HepG2 (cell line): ENCODE results near the gene KRTAP10-11. TPM values are rescaled to one million over a fixed set of nuclear protein-coding genes. Genes with fewer than 3 reads are reported as not detected.

Experiments used
- ATAC-seq: fragments of 200-7000 bp; cut with Tn5 transposase; 3 replicates; pipeline ENCODE4 v1.9.1; 2020; ENCODE audit warnings: mild to moderate bottlenecking, moderate library complexity
- BruUV-seq: library from RNA; stranded (reverse); fragments of 400-500 nt; replicated peaks from 2 replicates; lab custom pipeline; 2021; lab: Mats Ljungman, UMichigan
- CTCF ChIA-PET: fragments of 300-600 bp; formaldehyde crosslinking; extraction: SDS; loops from one replicate; lab custom pipeline; 2021; ENCODE audit warnings: low total read pairs, inconsistent platforms, low intra/inter-chr PET ratio; lab: Yijun Ruan, JAX
- POLR2A ChIA-PET: fragments of 350-600 bp; sonication (Branson Sonifier 250); formaldehyde crosslinking; loops from one replicate; lab custom pipeline; 2020; ENCODE audit warnings: antibody characterized with exemption, inconsistent platforms; lab: Yijun Ruan, JAX
- DNase-seq: peaks from one replicate; pipeline ENCODE4 v3.0.0-alpha.2; 2015; ENCODE audit warnings: low spot score
- FAIRE-seq: peaks from 3 replicates; lab custom pipeline; 2011; peaks lifted over from hg19 to GRCh38; lab: Jason Lieb, UNC
- H2AFZ ChIP-seq: one replicate; pipeline ENCODE4 v1.6.1; 2011; ENCODE audit warnings: low read length, inconsistent platforms
- H3K27ac ChIP-seq: fragments of 300-600 bp; 3 replicates; pipeline ENCODE4 v1.8.0; 2011; ENCODE audit warnings: mixed run types, mild to moderate bottlenecking, mixed read lengths, low read length, inconsistent platforms; ENCODE audit not compliant: insufficient read depth; ENCODE audit errors: extremely low read length
- H3K27me3 ChIP-seq, 2 experiments: fragments of 200-600 bp in 1 of 2; 2 replicates in 1 of 2; 3 replicates in 1 of 2; pipeline versions ENCODE4 v1.6.0 to v1.8.0; 2011; ENCODE audit warnings: low read length in 2 of 2, mild to moderate bottlenecking in 2 of 2, moderate library complexity in 2 of 2, inconsistent platforms in 1 of 2; ENCODE audit not compliant: insufficient read depth in 2 of 2, control insufficient read depth in 1 of 2
- H3K36me3 ChIP-seq, 2 experiments: fragments of 200-600 bp in 1 of 2; replicated peaks in 1 of 2; 2 replicates in 1 of 2; 3 replicates in 1 of 2; pipeline versions ENCODE4 v1.5.1 to v1.8.0; 2011; ENCODE audit warnings: low read length in 2 of 2, inconsistent platforms in 1 of 2; ENCODE audit not compliant: insufficient read depth in 2 of 2, control insufficient read depth in 1 of 2
- H3K4me1 ChIP-seq: 2 replicates; pipeline ENCODE4 v1.5.1; 2012; ENCODE audit warnings: low read length, inconsistent platforms; ENCODE audit not compliant: insufficient read depth
- H3K4me2 ChIP-seq: 2 replicates; pipeline ENCODE4 v1.6.0; 2011; ENCODE audit warnings: low read depth, low read length, inconsistent platforms
- H3K4me3 ChIP-seq, 3 experiments: fragments of 200-600 bp in 1 of 3; sonication (generic), shearing (Covaris generic) in 1 of 3; replicated peaks in 1 of 3; 2 replicates each; pipeline ENCODE4 v1.5.1; 2011 to 2016; ENCODE audit warnings: low read length in 3 of 3, inconsistent platforms in 2 of 3, low read depth in 2 of 3, mild to moderate bottlenecking in 2 of 3, control low read depth in 1 of 3, mixed read lengths in 1 of 3; ENCODE audit not compliant: insufficient read depth in 1 of 3
- H3K79me2 ChIP-seq: one replicate; pipeline ENCODE4 v1.6.1; 2011; ENCODE audit warnings: low read length, inconsistent platforms; ENCODE audit not compliant: insufficient read depth
- H3K9ac ChIP-seq: 2 replicates; pipeline ENCODE4 v1.6.0; 2011; ENCODE audit warnings: mild to moderate bottlenecking, low read depth, low read length, inconsistent platforms; ENCODE audit not compliant: insufficient read depth
- H3K9me3 ChIP-seq: 2 replicates; pipeline ENCODE4 v1.5.1; 2012; ENCODE audit warnings: mild to moderate bottlenecking, low read length
- H4K20me1 ChIP-seq: 2 replicates; pipeline ENCODE4 v1.6.0; 2011; ENCODE audit warnings: inconsistent platforms, mild to moderate bottlenecking, low read length, moderate library complexity; ENCODE audit not compliant: insufficient read depth
- BHLHE40 ChIP-seq: IDR thresholded peaks from 2 replicates; pipeline ENCODE4 v1.6.1; 2011; ENCODE audit warnings: low read length, improper control_type of control experiment
- HINFP ChIP-seq: sonication (generic); formaldehyde crosslinking; IDR thresholded peaks from 2 replicates; pipeline ENCODE4 v1.4.0; 2020; ENCODE audit warnings: low read depth, mild to moderate bottlenecking, missing genetic modification reagents
- HNF1B ChIP-seq: sonication (generic); formaldehyde crosslinking; IDR thresholded peaks from 2 replicates; pipeline ENCODE4 v1.5.1; 2020; ENCODE audit warnings: mild to moderate bottlenecking, moderate library complexity, missing genetic modification reagents
- HNRNPLL ChIP-seq: fragments of 200-400 bp; formaldehyde crosslinking; IDR thresholded peaks from 2 replicates; pipeline ENCODE4 v1.6.1; 2017; ENCODE audit warnings: mild to moderate bottlenecking, low read depth, low read length; ENCODE audit not compliant: poor library complexity, severe bottlenecking
- MLXIP ChIP-seq: sonication (generic); formaldehyde crosslinking; IDR thresholded peaks from 2 replicates; pipeline ENCODE4 v1.9.0; 2021; ENCODE audit warnings: missing genetic modification reagents, borderline replicate concordance
- MNT ChIP-seq: fragments of 450-650 bp; IDR thresholded peaks from 2 replicates; pipeline ENCODE4 v1.6.1; 2016
- NFIC ChIP-seq: IDR thresholded peaks from 2 replicates; pipeline ENCODE4 v1.6.1; 2012; ENCODE audit warnings: mild to moderate bottlenecking, low read length, inconsistent platforms
- SNAPC2 ChIP-seq: sonication (generic); formaldehyde crosslinking; IDR thresholded peaks from 2 replicates; pipeline ENCODE4 v1.8.1; 2022; ENCODE audit warnings: mild to moderate bottlenecking, missing genetic modification reagents
- ZMAT5 ChIP-seq: sonication (generic); formaldehyde crosslinking; IDR thresholded peaks from 2 replicates; pipeline ENCODE4 v1.5.0; 2020; ENCODE audit warnings: mild to moderate bottlenecking, low read depth, missing genetic modification reagents, borderline replicate concordance
- ZNF230 ChIP-seq: sonication (generic); formaldehyde crosslinking; IDR thresholded peaks from 2 replicates; pipeline ENCODE4 v1.4.0; 2020; ENCODE audit warnings: mild to moderate bottlenecking, missing genetic modification reagents
- ZNF589 ChIP-seq: sonication (generic); formaldehyde crosslinking; conservative IDR thresholded peaks from 2 replicates; pipeline ENCODE4 v1.8.0; 2022; ENCODE audit warnings: mild to moderate bottlenecking, moderate library complexity, missing genetic modification reagents
- ZNF75D ChIP-seq: sonication (generic); formaldehyde crosslinking; IDR thresholded peaks from 2 replicates; pipeline ENCODE4 v1.8.1; 2023; ENCODE audit warnings: missing genetic modification reagents, mild to moderate bottlenecking, borderline replicate concordance
- ZNF878 ChIP-seq: sonication (generic); formaldehyde crosslinking; IDR thresholded peaks from 2 replicates; pipeline ENCODE4 v1.8.1; 2023; ENCODE audit warnings: mild to moderate bottlenecking, missing genetic modification reagents, moderate library complexity
- WGBS: methylation state at CpG from one replicate; pipeline ENCODE4 v1.1.6; 2017; ENCODE audit warnings: low lambda C conversion rate; 5-methylcytosine and 5-hydroxymethylcytosine counted together
- in situ Hi-C: cut with HindIII; loops from 2 replicates; pipeline ENCODE4 v1.10.0; 2017; ENCODE audit warnings: low pct_unique_long_range_greater_than_20kb; ENCODE audit not compliant: extremely low pct_ligation_motif_present
- intact Hi-C: fragments of 100-400 bp; cut with micrococcal nuclease; formaldehyde crosslinking; loops from one replicate; pipeline ENCODE4 v1.10.0; 2022; ENCODE audit not compliant: unreplicated experiment
- polyA plus RNA-seq, 8 experiments: library from polyadenylated mRNA; depleted of rRNA in 3 of 8; stranded (reverse) in 7 of 8; unstranded in 1 of 8; fragments of >200 nt; fragmentation: Illumina TruSeq in 4 of 8; extraction: Trizol in 4 of 8; gene quantifications; 2 replicates each; pipeline versions ENCODE4 v1.2.1 to v1.2.3, GENCODE V29; 2011 to 2016; ENCODE audit warnings: low read depth in 4 of 8, missing spikeins in 1 of 8, mixed read lengths in 1 of 8; ENCODE audit not compliant: insufficient read depth in 1 of 8
- total RNA-seq, 5 experiments: library from RNA; depleted of rRNA; stranded (reverse); fragments of >200 nt; fragmentation: Illumina TruSeq; extraction: Trizol; gene quantifications; 2 replicates each; pipeline ENCODE4 v1.2.3, GENCODE V29; 2016; ENCODE audit warnings: low read depth in 1 of 5

KRTAP10-11 gene
- total and polyA plus RNA-seq, 2 of the 13 experiments (the other 11 are each of a cell fraction or from before 2014, with no cell fraction given), result not detected

GRCh38 chr21:44654576-44655175 lies 8.5 kb downstream of the KRTAP10-11 start, which contains the start of gene KRTAP12-4:
KRTAP12-4 (minus strand) TSS chr21:44654659; CDS start chr21:44654614, 45 bp downstream.
- intact Hi-C loops (no loop called here), in situ Hi-C loops (no loop called here)
- ChIA-PET CTCF (no interaction called here), POLR2A (no interaction called here)
- H3K4me1 ChIP-seq, result peaks cover 9% of the 10 kb centered on the region; the same call in 1 of the 2 replicates
- no peak within 1 kb of the TSS for H3K27ac ChIP-seq
- H4K20me1 ChIP-seq, result no peaks in the 10 kb centered on the region
- no peak for FAIRE-seq
- 18% methylated on average over 5 of the region's 9 CpGs for WGBS
- BruUV-seq, result no TSS peak
- DNase-seq, result no peak
- no peak within 1 kb of the TSS for H3K4me3 ChIP-seq
- no peak for ATAC-seq
- H3K9me3 ChIP-seq, result peaks cover 4% of the 10 kb centered on the region; the same call in 1 of the 2 replicates
- no peak within 1 kb of the TSS for H3K9ac ChIP-seq
- no peaks in the 10 kb centered on the region for H3K36me3 ChIP-seq
- no peak within 1 kb of the TSS for H2AFZ ChIP-seq
- TF ChIP-seq ZMAT5 (no peak), NFIC (no peak), HINFP (no peak), SNAPC2 (CRISPR knock-in tag) (no peak), ZNF75D (CRISPR knock-in tag) (no peak), ZNF589 (CRISPR knock-in tag) (no peak), HNRNPLL (no peak), MLXIP (CRISPR knock-in tag) (no peak), HNF1B (no peak), ZNF878 (no peak), MNT (no peak), BHLHE40 (no peak), ZNF230 (CRISPR knock-in tag) (no peak)
- H3K27me3 ChIP-seq, result peaks cover 3 to 22% of the 10 kb centered on the region in 2 experiments; a peak in 3 of 5 replicates
- H3K79me2 ChIP-seq, result no peaks in the 10 kb centered on the region
- no peak within 1 kb of the TSS for H3K4me2 ChIP-seq
